IPS-NIHi7 (cell line): ENCODE results near the gene WDR54.
"Not testable (repeated sequence)": the region's sequence is repeated elsewhere in the genome, so short reads cannot be mapped to it uniquely, and the experiment has no call there.

Source experiments
- DNase-seq: peaks from one replicate; pipeline ENCODE4 v3.0.0; 2012; ENCODE audit warnings: mixed read lengths; ENCODE audit errors: extremely low spot score

WDR54 gene

GRCh38 chr2:74429487-74430451 is 8.2 kb downstream of the WDR54 start:
- no peak for DNase-seq

- DNase-seq: no peak
Observed at GRCh38 chr2:74430502-74430901, 9.0 kb downstream of the WDR54 start.

- no peak for DNase-seq
Observed at GRCh38 chr2:74436111-74436805, 14.7 kb downstream of the WDR54 start.

- peak; percentile 61 for DNase-seq
Observed at GRCh38 chr2:74436848-74437695, 15.5 kb downstream of the WDR54 start.

- DNase-seq: no peak
Observed at GRCh38 chr2:74438248-74438647, 16.7 kb downstream of the WDR54 start.

GRCh38 chr2:74439373-74439772 is 17.8 kb downstream of the WDR54 start:
- DNase-seq: no peak

GRCh38 chr2:74439803-74440377 is 18.4 kb downstream of the WDR54 start:
- DNase-seq: no peak

- DNase-seq: peak; percentile 96
Observed at GRCh38 chr2:74440378-74441169, 19.0 kb downstream of the WDR54 start.

- DNase-seq: no peak
Observed at GRCh38 chr2:74441170-74441689, 19.7 kb downstream of the WDR54 start.

- peak; percentile 84 for DNase-seq
Observed at GRCh38 chr2:74441690-74442482, 20.4 kb downstream of the WDR54 start, which contains the start of gene RTKN. TSS of gene RTKN (minus strand) at chr2:74441937. CDS start at chr2:74441816, 121 bp downstream.

- not testable (repeated sequence) for DNase-seq
Observed at GRCh38 chr2:74442483-74443297, 21.2 kb downstream of the WDR54 start.

- DNase-seq: no peak
Observed at GRCh38 chr2:74444498-74445318, 23.2 kb downstream of the WDR54 start.

GRCh38 chr2:74447230-74447999 is 25.9 kb downstream of the WDR54 start:
- no peak for DNase-seq

- no peak for DNase-seq
Observed at GRCh38 chr2:74448771-74449170, 27.2 kb downstream of the WDR54 start.

- no peak for DNase-seq
Observed at GRCh38 chr2:74450570-74451190, 29.1 kb downstream of the WDR54 start.
